IMR-90 (cell line): Measurements from ENCODE around the gene UNC13C. TPM values are rescaled to one million over a fixed set of nuclear protein-coding genes. Genes with fewer than 3 reads are reported as not detected.

Experiments
- ATAC-seq: fragments of 200-7000 bp; cut with Tn5 transposase; 2 replicates; pipeline ENCODE4 v1.9.1; 2020; ENCODE audit warnings: low read depth, mild to moderate bottlenecking, moderate library complexity
- BruUV-seq: library from RNA; stranded (reverse); fragments of 400-500 nt; replicated peaks from 2 replicates; lab custom pipeline; 2021; lab: Mats Ljungman, UMichigan
- CTCF ChIA-PET: fragments of 300-600 bp; formaldehyde crosslinking; extraction: SDS; loops from one replicate; lab custom pipeline; 2021; ENCODE audit warnings: antibody characterized with exemption; lab: Yijun Ruan, JAX
- POLR2A ChIA-PET: fragments of 300-600 bp; sonication (Branson Sonifier 250); formaldehyde crosslinking; loops from one replicate; lab custom pipeline; 2022; ENCODE audit warnings: antibody characterized with exemption; ENCODE audit not compliant: unreplicated experiment; lab: Charles Lee
- DNase-seq: peaks from one replicate; pipeline ENCODE4 v3.0.0; 2013
- H2AFZ ChIP-seq: replicated peaks from 2 replicates; pipeline ENCODE3; 2013; ENCODE audit warnings: low read length, mild to moderate bottlenecking; ENCODE audit not compliant: poor library complexity
- H2AK5ac ChIP-seq: 2 replicates; pipeline ENCODE4 v1.6.1; 2013; ENCODE audit warnings: low read depth, low read length, inconsistent platforms
- H2AK9ac ChIP-seq: replicated peaks from 2 replicates; pipeline ENCODE3; 2013; ENCODE audit warnings: mild to moderate bottlenecking, low read depth, low read length, moderate library complexity; ENCODE audit not compliant: poor library complexity
- H2BK120ac ChIP-seq: 2 replicates; pipeline ENCODE4 v1.6.1; 2013; ENCODE audit warnings: low read depth, low read length, inconsistent platforms
- H2BK15ac ChIP-seq: 3 replicates; pipeline ENCODE4 v1.6.1; 2013; ENCODE audit warnings: low read depth, low read length, inconsistent platforms
- H2BK20ac ChIP-seq: 2 replicates; pipeline ENCODE4 v1.6.1; 2013; ENCODE audit warnings: low read depth, mild to moderate bottlenecking, inconsistent platforms, low read length, moderate library complexity
- H2BK5ac ChIP-seq: 2 replicates; pipeline ENCODE4 v1.6.1; 2013; ENCODE audit warnings: mild to moderate bottlenecking, low read depth, low read length, inconsistent platforms; ENCODE audit not compliant: poor library complexity, severe bottlenecking
- H3K14ac ChIP-seq: replicated peaks from 2 replicates; pipeline ENCODE4 v1.6.1; 2013; ENCODE audit warnings: low read depth, low read length, inconsistent platforms
- H3K18ac ChIP-seq: 2 replicates; pipeline ENCODE4 v1.6.1; 2013; ENCODE audit warnings: low read depth, low read length, control low read depth
- H3K23ac ChIP-seq: 2 replicates; pipeline ENCODE4 v1.6.1; 2013; ENCODE audit warnings: low read depth, low read length, inconsistent platforms
- H3K27ac ChIP-seq: 2 replicates; pipeline ENCODE4 v1.5.1; 2013; ENCODE audit warnings: mild to moderate bottlenecking, control low read depth, low read length; ENCODE audit not compliant: insufficient read depth
- H3K27me3 ChIP-seq: 2 replicates; pipeline ENCODE4 v1.6.1; 2013; ENCODE audit warnings: low read length; ENCODE audit not compliant: control insufficient read depth, insufficient read depth
- H3K36me3 ChIP-seq: 2 replicates; pipeline ENCODE4 v1.6.1; 2013; ENCODE audit warnings: low read length, mixed read lengths; ENCODE audit not compliant: control insufficient read depth, insufficient read depth
- H3K4ac ChIP-seq: 2 replicates; pipeline ENCODE4 v1.6.1; 2013; ENCODE audit warnings: low read depth, low read length, inconsistent platforms
- H3K4me1 ChIP-seq: 2 replicates; pipeline ENCODE4 v1.6.1; 2013; ENCODE audit warnings: low read length, mixed read lengths; ENCODE audit not compliant: control insufficient read depth, insufficient read depth
- H3K4me2 ChIP-seq: 2 replicates; pipeline ENCODE4 v1.6.1; 2013; ENCODE audit warnings: low read depth, mild to moderate bottlenecking, control low read depth, low read length, moderate library complexity
- H3K4me3 ChIP-seq: 2 replicates; pipeline ENCODE4 v1.5.1; 2013; ENCODE audit warnings: low read depth, mild to moderate bottlenecking, control low read depth, low read length, moderate library complexity; ENCODE audit not compliant: insufficient read depth
- H3K56ac ChIP-seq: 2 replicates; pipeline ENCODE4 v1.6.1; 2013; ENCODE audit warnings: low read length, inconsistent platforms; ENCODE audit not compliant: insufficient read depth; ENCODE audit errors: extremely low read depth
- H3K79me1 ChIP-seq, 2 experiments: 2 replicates each; pipeline ENCODE4 v1.6.1; 2013; ENCODE audit warnings: low read length in 2 of 2, inconsistent platforms in 1 of 2, low read depth in 1 of 2
- H3K9ac ChIP-seq: 2 replicates; pipeline ENCODE4 v1.6.1; 2013; ENCODE audit warnings: low read depth, low read length, control low read depth
- H3K9me1 ChIP-seq: 2 replicates; pipeline ENCODE4 v1.6.1; 2013; ENCODE audit warnings: low read length, inconsistent platforms; ENCODE audit not compliant: insufficient read depth
- H3K9me3 ChIP-seq: 2 replicates; pipeline ENCODE4 v1.6.1; 2013; ENCODE audit warnings: low read length; ENCODE audit not compliant: control insufficient read depth, insufficient read depth
- H4K20me1 ChIP-seq: 2 replicates; pipeline ENCODE4 v1.6.1; 2013; ENCODE audit warnings: low read length, inconsistent platforms; ENCODE audit not compliant: insufficient read depth
- H4K5ac ChIP-seq: 2 replicates; pipeline ENCODE4 v1.6.1; 2013; ENCODE audit warnings: mild to moderate bottlenecking, low read depth, low read length, control low read depth
- H4K8ac ChIP-seq, 2 experiments: 2 replicates each; pipeline ENCODE4 v1.6.1; 2013; ENCODE audit warnings: low read depth in 2 of 2, low read length in 2 of 2, control low read depth in 1 of 2, inconsistent platforms in 1 of 2
- H4K91ac ChIP-seq: 2 replicates; pipeline ENCODE4 v1.6.1; 2013; ENCODE audit warnings: low read depth, low read length, inconsistent platforms; ENCODE audit not compliant: insufficient read depth
- BHLHE40 ChIP-seq: fragments of 150-350 bp; IDR thresholded peaks from 2 replicates; pipeline ENCODE4 v1.6.1; 2016; ENCODE audit warnings: mild to moderate bottlenecking, low read depth, low read length
- POLR2A ChIP-seq: IDR thresholded peaks from 2 replicates; pipeline ENCODE4 v1.6.1; 2012; ENCODE audit warnings: mild to moderate bottlenecking, low read depth, low read length
- WGBS, 2 experiments: methylation state at CpG; one replicate each; pipeline versions ENCODE4 v1.1.5 to v1.1.7; 2013; ENCODE audit warnings: missing lambda C conversion rate in 2 of 2; ENCODE audit not compliant: insufficient read length in 1 of 2; ENCODE audit errors: extremely low coverage in 2 of 2; 5-methylcytosine and 5-hydroxymethylcytosine counted together
- dilution Hi-C: fragments of 300-500 bp; cut with HindIII; formaldehyde crosslinking; loops from one replicate; pipeline ENCODE4 v1.14.3; 2018; ENCODE audit warnings: low sequenced_read_pairs; ENCODE audit not compliant: unreplicated experiment
- in situ Hi-C: fragments of 300-500 bp; cut with MboI; formaldehyde crosslinking; loops from 3 replicates; pipeline ENCODE4 v1.14.3; 2019; ENCODE audit warnings: low sequenced_read_pairs, inconsistent platforms, mixed read lengths
- intact Hi-C: fragments of 100-400 bp; cut with micrococcal nuclease; formaldehyde crosslinking; loops from 2 replicates; pipeline ENCODE4 v1.10.0; 2022
- polyA plus RNA-seq, 3 experiments: library from polyadenylated mRNA; depleted of rRNA; stranded (reverse); fragments of >200 nt; gene quantifications; 2 replicates each; pipeline ENCODE4 v1.2.3, GENCODE V29; 2012; ENCODE audit warnings: low replicate concordance in 1 of 3
- total RNA-seq: library from RNA; depleted of rRNA; stranded (reverse); fragments of >200 nt; gene quantifications from 2 replicates; pipeline ENCODE4 v1.2.3, GENCODE V29; 2012

UNC13C gene
- total and polyA plus RNA-seq, 2 of the 4 experiments (the other 2 are of a cell fraction) = not detected

GRCh38 chr15:54101664-54102270 lies 123.5 kb downstream of the UNC13C start:
- Histone ChIP-seq H3K23ac (no peak overlapping the region), H3K79me1 (no peaks in the 10 kb centered on the region), H3K4me3 (no peak overlapping the region), H2AFZ (no peak overlapping the region), H2AK5ac (no peak overlapping the region), H3K56ac (no peak overlapping the region), H3K9me1 (no peaks in the 10 kb centered on the region), H2BK5ac (no peak overlapping the region), H3K9me3 (no peaks in the 10 kb centered on the region; the same call in 1 of the 2 replicates), H3K18ac (no peak overlapping the region), H3K27ac (no peak overlapping the region), H4K5ac (no peak overlapping the region), H3K4ac (no peak overlapping the region), H4K20me1 (no peaks in the 10 kb centered on the region), H3K14ac (no peak overlapping the region), H2AK9ac (no peak overlapping the region), H4K91ac (no peak overlapping the region), H3K9ac (no peak overlapping the region), H3K36me3 (no peaks in the 10 kb centered on the region), H3K4me2 (no peak overlapping the region), H2BK20ac (no peak overlapping the region), H3K4me1 (no peaks in the 10 kb centered on the region), H2BK120ac (no peak overlapping the region), H2BK15ac (no peak overlapping the region), H3K27me3 (no peaks in the 10 kb centered on the region), H4K8ac (no peak overlapping the region)
- in situ Hi-C loops = no loop called here
- DNase-seq (peak; percentile 3), ATAC-seq (peak; percentile 42)
- dilution Hi-C loops = no loop called here
- CTCF ChIA-PET = no interaction called here
- intact Hi-C loops = no loop called here
- POLR2A ChIA-PET = no interaction called here
- TF ChIP-seq BHLHE40 = no peak
- no peak for TF ChIP-seq POLR2A
- no CpG with 5 or more reads among the region's 10 CpGs for WGBS, 2 experiments
- BruUV-seq = no TSS peak
